Posterior cingulate gyrus (tissue), 11 donors: ENCODE data around the gene COMMD3.
"Not testable (repeated sequence)": the region's sequence is repeated elsewhere in the genome, so short reads cannot be mapped to it uniquely, and the experiment has no call there.

ENCODE experiments used
- DNase-seq, 10 donors: peaks; one replicate each; pipeline versions ENCODE4 v3.0.0 to v3.0.0-alpha.2; 2020 to 2021; ENCODE audit warnings: mixed read lengths in 3 of 10
- intact Hi-C: fragments of 100-400 bp; cut with DNase I; formaldehyde crosslinking; loops from one replicate; pipeline ENCODE4 v1.15.1; 2023

The COMMD3 gene

DNA sequence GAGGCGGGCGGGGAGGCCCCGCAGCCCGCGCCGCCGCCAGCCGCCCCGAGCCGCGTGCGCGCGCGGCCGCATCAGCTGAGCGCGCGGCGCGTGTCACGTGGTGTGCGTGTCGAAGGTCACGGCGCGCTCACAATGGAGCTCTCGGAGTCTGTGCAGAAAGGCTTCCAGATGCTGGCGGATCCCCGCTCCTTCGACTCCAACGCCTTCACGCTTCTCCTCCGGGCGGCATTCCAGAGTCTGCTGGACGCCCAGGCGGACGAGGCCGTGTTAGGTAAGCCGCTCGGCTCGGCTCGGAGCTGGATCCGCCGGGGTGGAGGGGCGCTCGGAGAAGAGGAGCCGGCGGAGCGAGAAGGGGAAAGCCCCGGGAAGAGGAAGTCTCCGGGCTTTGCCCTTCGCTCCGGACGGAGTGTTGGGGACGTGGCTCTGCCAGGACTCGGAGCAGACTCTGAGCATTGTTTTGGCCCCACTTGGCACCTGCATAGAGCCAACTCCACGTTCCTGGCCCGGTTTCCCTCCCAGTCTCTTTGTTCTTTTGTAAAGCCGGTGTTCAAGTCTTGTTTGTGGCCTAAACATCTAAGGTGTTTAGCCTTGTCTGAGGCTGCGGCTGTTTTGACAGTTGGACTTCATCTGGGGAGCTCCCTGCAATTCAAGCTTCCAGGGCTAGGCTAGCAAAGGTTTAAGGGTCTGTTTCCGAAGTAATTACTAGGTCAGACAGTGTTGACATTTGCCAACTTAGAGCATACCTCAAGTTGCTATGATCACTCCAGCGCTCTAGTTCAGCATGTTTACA is at the start of gene COMMD3:
Gene COMMD3, plus strand, starts transcription at position 103 of the 790 bp plus-strand sequence. Its CDS starts 30 bp downstream, at position 133.
- peak; percentile 79 to 97 (median 86) for DNase-seq
- intact Hi-C loops: loop anchor here (1.0 to 5.0 kb wide), 2 partner anchors 87 to 671 kb away; no protein-coding TSS in a partner anchor

DNA sequence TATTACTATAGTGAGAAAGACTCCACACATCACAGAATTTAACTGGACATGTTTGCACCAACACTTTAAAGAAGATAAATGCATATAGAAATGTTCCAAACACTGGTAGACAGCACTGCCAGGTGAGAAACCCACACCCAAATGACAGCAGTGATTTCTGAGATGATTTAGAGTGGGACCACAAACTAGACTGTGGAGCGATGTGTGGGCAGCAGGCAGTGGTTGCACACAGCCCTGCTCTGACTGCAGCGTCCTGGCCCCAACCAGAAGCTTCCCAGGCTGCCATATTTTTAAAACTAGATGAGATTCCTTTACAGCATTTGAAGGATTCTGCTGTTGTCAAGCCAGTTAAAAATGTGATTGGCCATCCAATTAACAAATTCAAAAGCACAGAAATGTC is 47.7 kb upstream of the COMMD3 start:
- intact Hi-C loops: no loop called here
- DNase-seq: no peak

DNA sequence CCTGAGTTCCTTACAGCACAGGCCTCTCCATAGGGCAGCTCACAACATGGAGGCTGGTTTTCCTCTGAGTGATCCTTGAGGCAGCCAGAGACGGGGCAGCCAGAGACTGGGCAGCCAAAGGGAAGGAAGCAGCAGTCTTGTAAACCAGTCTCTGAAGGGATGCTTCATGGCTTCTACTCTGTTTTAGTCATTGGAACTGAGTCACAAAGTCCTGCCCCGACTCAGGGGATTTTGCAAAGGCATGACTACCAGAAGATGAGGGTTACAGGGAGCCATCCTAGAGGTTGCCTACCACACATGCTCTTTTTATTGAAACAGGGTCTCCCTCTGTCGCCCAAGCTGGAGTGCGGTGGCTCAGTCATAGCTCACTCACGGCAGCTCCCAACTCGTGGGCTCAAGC is 44.4 kb upstream of the COMMD3 start:
- intact Hi-C loops: no loop called here
- no peak for DNase-seq

DNA sequence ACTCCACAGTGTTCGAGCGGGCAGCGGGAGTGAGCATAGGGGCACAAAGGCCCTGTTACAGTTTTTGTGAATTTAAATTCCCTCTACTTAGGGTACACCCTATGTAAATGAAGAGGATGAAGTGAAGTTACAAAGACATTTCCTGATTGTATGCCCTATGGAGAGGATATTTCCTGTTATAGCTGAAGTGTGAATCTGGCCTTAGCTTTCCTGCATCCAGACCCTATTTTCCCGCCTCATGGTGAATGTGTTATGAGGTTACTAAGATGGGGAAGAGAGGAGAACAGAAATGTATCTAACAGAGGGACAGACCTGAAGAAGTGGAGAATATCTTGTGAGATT is 37.8 kb upstream of the COMMD3 start:
- DNase-seq: no peak
- intact Hi-C loops: no loop called here

DNA sequence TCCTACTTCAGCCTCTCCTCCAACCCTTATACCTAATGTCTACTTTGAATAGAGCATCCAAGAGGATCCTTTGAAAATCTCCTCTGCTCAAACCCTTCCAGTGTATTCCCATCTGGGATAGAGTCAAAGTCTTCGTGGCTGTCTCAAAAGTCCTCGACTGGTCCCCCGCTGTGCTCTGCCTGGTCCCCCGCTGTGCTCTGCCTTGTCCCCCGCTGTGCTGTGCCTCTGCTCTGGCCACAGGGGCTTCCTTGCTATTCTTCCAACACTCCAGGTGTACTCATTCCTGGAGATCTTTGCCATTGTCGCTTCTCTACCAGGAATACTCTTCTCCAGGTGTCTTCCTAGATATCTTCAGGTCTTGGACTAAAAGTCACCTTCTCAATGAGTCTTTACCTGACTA is 36.1 kb upstream of the COMMD3 start:
- no peak for DNase-seq
- intact Hi-C loops: no loop called here

GRCh38 chr10:22285130-22285529 is 31.1 kb upstream of the COMMD3 start:
- peak in 4 of 10 donors; percentile 10 to 78 (median 14) for DNase-seq
- intact Hi-C loops: no loop called here

- no peak for DNase-seq
- intact Hi-C loops: no loop called here
These were observed 22.3 kb upstream of the COMMD3 start for GRCh38 chr10:22293747-22294404.

DNA sequence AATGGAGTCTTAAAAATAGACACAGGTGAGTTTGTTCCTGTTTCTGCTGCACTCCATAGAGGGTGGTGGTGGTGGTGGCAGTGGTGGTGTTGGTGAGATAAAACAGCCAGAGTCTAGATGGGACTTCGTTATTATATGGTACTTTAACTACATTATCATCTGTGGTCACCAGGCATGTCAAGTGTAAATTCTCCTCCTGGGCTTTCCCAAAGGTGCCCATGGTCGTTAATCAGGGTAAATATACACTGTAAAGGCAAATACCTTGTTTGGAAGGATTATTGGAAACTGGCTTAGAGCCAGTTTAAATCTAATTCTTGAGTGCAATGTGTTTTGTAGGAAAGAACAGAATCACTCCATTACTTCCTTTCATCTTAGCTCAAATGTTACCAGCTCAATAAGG is 21.5 kb upstream of the COMMD3 start:
- DNase-seq: no peak
- intact Hi-C loops: no loop called here

DNA sequence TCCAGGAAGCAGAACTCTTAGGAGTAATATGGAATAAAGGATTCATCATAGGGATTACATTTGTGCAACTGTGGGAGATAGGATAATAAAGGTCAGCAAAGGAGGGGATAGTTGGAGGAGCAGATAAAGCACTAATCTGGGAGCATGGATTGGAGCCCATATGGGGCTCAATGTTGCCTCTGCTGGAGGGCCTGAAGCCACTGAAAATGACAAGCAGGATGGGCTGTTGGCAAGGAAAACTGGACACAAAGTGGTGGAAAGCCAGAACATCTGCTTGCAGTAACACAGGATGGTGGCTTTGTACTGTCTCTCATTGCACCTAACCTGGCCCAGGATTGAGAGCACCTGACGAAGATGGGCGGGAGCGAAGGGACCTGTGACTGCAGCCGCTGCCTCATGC is 15.0 kb upstream of the COMMD3 start:
- no peak for DNase-seq
- intact Hi-C loops: no loop called here

- intact Hi-C loops: no loop called here
- no peak for DNase-seq
These were observed 12.7 kb upstream of the COMMD3 start for GRCh38 chr10:22303461-22303860.

GRCh38 chr10:22305721-22306120 is 10.5 kb upstream of the COMMD3 start:
- DNase-seq: no peak
- intact Hi-C loops: no loop called here

DNA sequence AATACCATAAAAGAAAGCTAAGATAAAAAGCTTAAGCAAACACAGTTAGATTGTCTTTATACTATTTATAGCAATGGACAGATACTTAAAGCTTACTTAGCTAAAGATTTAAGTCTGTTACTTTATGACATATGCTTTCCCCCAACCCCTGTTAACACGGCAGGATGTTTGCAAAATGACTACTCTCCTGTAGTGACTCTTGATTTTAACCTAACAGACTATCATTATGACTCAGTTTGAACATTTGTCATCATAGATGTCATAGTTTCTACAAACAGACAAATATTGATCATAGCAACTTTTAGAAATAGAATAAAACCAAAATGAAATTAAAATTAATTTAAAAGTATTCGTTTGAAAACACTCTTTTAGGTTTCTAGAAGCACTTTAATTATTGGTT is 7.8 kb upstream of the COMMD3 start:
- intact Hi-C loops: no loop called here
- no peak for DNase-seq

GRCh38 chr10:22309180-22310000 is 6.8 kb upstream of the COMMD3 start:
- intact Hi-C loops: no loop called here
- no peak for DNase-seq

- DNase-seq, intact Hi-C loops: not testable (repeated sequence)
These were observed 6.2 kb upstream of the COMMD3 start for GRCh38 chr10:22310012-22310411.

DNA sequence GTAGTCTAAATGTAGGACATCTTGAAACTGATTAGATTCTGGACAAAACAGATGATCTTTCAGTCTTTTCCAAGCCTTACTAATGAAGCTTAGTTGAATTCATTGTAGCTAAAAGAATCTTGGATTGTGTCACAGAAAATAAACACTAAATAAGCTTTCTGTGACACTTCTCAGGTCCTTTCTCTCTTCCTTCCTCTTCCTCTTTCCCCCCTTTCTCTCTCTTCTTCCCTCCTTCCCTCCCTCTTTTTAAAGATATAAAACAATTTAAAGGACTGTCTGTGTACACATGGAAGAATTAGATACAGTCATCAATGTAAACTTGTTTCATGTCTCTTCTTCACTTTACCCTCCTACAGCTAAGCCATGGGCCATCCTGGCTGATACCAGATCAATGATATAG is 5.3 kb upstream of the COMMD3 start:
- intact Hi-C loops: no loop called here
- no peak for DNase-seq

- DNase-seq: no peak
- intact Hi-C loops: loop anchor here (5.0 kb wide), 1 partner anchor 672 kb away; no protein-coding TSS in a partner anchor
These were observed 1.3 kb upstream of the COMMD3 start for GRCh38 chr10:22314852-22315251.

DNA sequence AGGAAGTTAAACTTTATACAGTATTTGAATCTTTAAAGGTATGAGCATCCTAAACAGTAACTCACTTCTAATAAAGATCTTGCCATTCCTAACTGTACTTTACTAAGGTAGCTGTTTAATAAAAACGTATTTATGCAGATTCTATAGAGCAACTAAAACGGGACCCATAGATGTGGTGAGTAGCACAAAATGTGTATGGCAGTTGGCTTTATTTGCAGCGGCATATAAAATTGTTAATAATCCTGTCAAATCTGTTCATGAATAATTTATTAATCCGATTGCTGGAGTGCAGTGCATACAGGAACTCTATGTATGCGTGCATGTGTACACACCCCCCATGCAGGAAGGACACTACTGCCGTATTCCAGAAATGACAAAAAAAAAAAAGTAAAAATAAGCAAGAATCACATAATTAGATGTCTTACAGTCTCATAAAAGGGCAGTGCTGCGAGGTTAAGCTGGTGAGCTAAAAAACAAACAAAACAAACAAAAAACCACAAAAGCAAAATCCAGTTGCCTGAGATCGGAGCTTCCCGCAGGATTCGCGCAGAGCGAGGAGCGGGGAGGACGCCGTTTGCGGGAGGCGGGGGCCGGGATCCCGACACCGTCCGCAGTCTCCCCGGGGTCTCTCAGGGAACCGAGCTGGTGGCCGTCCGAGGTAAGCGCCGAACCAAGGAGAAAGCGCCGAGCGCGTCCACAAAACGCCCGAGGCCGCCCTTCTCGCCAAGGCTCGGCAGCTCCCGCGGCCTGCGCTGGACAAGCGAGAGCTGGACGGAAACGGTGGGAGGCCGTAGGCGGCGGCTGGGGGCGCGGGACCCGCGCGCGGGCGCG is 518 bp upstream of the COMMD3 start:
- intact Hi-C loops: loop anchor here (1.0 to 5.0 kb wide), 2 partner anchors 86 to 672 kb away; no protein-coding TSS in a partner anchor
- DNase-seq: no peak

DNA sequence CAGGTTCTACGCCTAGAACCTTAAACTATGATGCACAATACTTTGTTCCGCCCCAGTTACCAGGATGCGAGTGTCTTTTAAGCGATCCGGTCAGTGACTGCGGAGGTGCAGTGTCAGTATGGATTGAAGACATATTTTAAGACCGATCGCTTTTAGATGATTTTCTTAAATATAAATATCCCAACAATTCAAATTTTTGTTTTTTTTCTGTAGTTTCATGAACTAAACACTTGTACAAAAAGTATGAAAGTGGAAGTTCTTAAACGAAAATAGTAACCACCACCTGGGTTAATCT is 835 bp downstream of the COMMD3 start:
- peak in 2 of 10 donors; percentile 9 to 52 for DNase-seq
- intact Hi-C loops: loop anchor here (5.0 kb wide), 1 partner anchor 670 kb away; no protein-coding TSS in a partner anchor

DNA sequence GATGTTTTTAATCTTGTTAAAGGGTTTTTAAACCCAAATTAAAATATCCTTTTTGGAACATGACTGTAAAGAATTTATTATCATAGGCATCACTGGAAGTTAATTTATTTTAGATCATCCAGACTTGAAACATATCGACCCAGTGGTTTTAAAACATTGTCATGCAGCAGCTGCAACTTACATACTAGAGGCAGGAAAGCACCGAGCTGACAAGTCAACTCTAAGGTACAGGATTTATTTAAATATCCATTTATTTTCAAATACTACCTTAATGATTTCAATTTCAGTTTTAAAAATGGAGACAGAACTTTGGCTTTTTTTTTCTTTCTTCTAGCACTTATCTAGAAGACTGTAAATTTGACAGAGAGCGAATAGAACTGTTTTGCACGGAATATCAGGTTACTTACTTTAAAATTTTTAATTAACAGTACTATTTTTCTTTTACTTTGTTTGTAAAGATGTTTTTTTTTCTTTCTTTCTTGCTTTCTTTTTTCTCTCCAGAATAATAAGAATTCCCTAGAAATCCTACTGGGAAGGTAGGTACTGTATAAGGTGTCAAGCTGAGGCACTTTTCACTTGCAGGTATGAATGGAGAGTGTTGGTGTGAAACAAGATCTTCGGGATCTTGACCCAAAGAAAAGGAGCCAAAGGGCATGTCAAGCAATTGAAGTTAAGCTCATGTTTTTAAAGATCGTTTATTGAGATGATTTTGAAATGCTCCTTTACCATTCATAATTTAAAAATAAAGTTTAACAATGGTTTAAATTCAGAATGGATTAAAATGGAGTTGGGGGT is 1.8 kb downstream of the COMMD3 start:
- intact Hi-C loops: loop anchor here (5.0 kb wide), 1 partner anchor 669 kb away; no protein-coding TSS in a partner anchor
- DNase-seq: no peak
